GM21825 (cell line): ENCODE results near the gene KHK.

Source experiments
- ATAC-seq: cut with Tn5 transposase; IDR thresholded peaks from one replicate; pipeline ENCODE4 v1.9.1; 2021; ENCODE audit warnings: mild to moderate bottlenecking, moderate library complexity; ENCODE audit not compliant: unreplicated experiment

Gene KHK

DNA sequence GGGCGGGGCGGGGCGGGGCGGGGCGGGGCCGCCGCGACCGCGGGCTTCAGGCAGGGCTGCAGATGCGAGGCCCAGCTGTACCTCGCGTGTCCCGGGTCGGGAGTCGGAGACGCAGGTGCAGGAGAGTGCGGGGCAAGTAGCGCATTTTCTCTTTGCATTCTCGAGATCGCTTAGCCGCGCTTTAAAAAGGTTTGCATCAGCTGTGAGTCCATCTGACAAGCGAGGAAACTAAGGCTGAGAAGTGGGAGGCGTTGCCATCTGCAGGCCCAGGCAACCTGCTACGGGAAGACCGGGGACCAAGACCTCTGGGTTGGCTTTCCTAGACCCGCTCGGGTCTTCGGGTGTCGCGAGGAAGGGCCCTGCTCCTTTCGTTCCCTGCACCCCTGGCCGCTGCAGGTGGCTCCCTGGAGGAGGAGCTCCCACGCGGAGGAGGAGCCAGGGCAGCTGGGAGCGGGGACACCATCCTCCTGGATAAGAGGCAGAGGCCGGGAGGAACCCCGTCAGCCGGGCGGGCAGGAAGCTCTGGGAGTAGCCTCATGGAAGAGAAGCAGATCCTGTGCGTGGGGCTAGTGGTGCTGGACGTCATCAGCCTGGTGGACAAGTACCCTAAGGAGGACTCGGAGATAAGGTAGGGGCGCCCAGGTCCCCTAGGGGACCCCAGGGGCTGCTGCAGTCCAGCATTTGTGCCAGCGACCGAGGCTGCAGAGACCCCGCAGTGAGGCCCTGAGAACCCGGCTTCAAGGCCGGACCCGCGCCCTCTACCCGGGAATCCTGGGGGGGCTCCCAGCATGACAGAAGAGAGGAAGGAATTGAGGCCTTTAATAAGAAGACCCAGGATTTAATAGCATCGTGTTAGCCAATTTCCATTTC lies at the start of gene KHK:
Gene KHK (plus strand): TSS at position 49 of the 870 bp plus-strand sequence. CDS start 488 bp downstream, at position 537.
- peak; percentile 4 for ATAC-seq

DNA sequence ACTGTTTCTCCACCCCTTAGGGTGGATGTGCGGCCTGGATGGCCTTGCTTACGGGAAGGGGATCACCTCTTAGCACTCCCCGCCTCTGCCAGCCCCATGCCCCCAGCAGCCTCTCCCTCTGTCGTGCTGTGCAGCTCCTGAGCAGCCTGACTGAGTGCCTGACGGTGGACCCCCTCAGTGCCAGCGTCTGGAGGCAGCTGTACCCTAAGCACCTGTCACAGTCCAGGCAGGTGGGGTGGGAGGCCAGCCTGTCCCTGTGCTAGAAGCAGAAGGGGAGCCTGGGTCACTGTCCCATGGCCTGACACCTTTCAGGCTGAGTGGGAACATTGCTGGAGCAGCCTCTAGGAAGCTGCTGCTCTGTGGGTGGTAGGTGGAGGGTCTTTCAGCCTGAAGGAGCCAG lies 48.6 kb upstream of the KHK start:
- no peak for ATAC-seq

GRCh38 chr2:27038631-27039339 lies 47.8 kb upstream of the KHK start:
- ATAC-seq = no peak

- no peak for ATAC-seq
These were observed 47.1 kb upstream of the KHK start for GRCh38 chr2:27039426-27039825.

- no peak for ATAC-seq
These were observed 46.7 kb upstream of the KHK start for GRCh38 chr2:27039871-27040270.

GRCh38 chr2:27040282-27040681 lies 46.3 kb upstream of the KHK start:
- ATAC-seq = no peak

GRCh38 chr2:27041752-27042151 lies 44.8 kb upstream of the KHK start:
- ATAC-seq = peak; percentile 26

DNA sequence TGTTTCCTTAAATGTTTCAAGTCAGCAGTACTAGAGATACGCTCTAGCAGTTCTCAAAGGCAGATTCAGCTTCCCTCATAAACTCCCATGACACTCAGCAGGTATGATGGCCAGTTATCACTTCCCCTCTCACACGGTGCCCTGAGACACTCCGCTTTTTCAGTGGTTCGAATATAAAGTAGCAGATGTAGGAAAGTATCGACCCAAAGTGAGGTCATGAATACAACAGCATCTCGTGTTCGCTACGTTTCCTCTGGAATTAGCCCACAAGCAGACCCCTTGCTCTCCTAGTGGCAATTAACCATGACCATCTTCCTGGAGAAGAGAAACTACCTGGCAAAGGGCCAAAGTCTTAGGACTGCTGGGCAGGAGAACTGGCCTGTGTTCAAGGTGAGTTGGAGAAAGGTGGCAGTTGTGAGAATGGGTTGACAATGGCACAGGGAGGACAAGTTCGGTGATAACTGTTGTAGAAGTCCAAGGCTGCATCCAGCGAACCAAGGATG lies 44.4 kb upstream of the KHK start:
- ATAC-seq = peak; percentile 56

- no peak for ATAC-seq
These were observed 43.5 kb upstream of the KHK start for GRCh38 chr2:27042985-27043634.

- peak; percentile 27 for ATAC-seq
These were observed 36.9 kb upstream of the KHK start for GRCh38 chr2:27049422-27050280.

- ATAC-seq = peak; percentile 40
These were observed 36.1 kb upstream of the KHK start for GRCh38 chr2:27050281-27050995.

DNA sequence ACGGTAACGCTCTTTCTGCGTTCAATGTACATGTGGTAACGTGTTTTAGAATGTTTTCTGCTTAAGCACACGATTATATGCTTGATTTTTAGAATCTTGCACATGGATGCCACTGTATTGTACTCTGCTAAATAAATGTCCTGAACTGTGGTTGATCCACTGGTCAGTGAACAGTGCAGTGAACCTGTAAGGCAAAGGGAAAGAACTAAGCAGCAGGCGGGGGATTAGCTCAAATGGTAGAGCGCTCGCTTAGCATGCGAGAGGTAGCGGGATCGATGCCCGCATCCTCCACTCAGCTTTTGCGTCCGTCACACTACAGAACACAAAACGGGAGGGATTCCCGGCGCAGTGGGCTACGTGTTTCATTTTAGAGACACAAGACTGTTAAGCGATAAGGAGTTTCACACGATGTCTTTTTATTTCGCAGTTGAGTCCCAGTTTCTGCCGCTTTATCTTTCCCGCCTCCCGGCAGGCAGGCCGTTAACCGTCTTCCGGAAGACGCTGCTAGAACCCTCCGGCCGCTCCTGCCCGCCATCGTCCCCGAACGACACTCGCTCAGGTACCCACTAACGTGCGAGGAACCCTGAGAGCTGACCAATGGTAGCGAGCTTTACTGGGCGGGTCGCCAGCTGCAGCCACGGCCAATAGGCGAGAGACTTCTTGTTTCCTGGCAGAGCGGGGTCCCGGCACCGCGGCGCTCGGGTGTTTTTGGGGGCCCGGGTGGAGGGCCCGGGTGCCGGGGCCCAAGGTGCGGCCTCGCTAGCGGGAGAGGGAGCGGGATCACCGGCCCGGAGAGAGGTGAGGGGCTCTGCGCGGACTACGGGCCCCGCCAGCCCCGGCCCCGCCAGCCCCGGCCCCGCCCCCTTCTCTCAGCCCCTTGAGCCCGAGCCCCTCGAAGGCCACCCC lies 35.3 kb upstream of the KHK start, which contains the start of gene AGBL5:
Gene AGBL5 (plus strand): TSS at position 673 of the 906 bp plus-strand sequence. CDS start 1,291 bp downstream, outside the sequence.
- ATAC-seq = peak; percentile 60

DNA sequence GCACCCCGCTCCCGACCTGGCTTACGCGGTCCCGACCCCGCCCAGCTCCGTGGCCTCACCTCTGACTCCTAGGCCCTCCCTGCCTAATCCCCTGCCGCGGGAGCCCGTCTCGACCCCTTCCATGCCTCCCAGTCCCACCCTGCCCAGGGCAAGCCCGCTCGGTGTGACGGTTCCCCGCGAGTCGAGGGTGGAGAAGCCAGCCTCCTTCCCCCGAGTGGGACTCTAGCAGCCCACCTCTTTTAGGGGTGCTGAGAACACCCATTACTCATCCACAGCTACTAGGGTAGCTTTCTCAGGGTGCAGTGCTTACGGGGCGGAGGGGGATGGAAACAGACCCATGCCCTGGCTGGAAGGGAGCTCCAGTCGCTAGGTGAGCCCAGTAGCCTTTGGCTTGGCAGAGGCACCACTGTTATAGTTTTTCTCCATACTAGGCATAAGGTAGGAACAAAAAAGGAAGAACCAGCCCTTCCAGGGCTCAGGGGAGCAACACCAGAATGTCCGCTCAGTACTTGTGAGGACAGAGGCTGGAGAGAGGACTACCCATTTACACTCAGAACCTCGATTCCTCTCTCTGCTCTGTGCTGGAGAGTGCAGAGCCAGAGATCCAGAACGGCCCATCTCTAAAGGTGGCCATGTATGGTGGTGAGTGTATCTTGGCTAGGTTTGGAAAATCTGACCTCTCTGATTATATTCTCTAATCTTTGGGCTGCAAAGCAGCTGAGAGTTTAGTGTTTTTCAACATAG lies 34.5 kb upstream of the KHK start:
- no peak for ATAC-seq

- no peak for ATAC-seq
These were observed 33.3 kb upstream of the KHK start for GRCh38 chr2:27053321-27053720.

- ATAC-seq = no peak
These were observed 32.8 kb upstream of the KHK start for GRCh38 chr2:27053776-27054175.

- no peak for ATAC-seq
These were observed 31.9 kb upstream of the KHK start for GRCh38 chr2:27054721-27055120.

- ATAC-seq = no peak
These were observed 29.4 kb upstream of the KHK start for GRCh38 chr2:27057184-27057583.

GRCh38 chr2:27058210-27058609 lies 28.4 kb upstream of the KHK start:
- ATAC-seq = no peak
